GM10248 (cell line): ENCODE data around the gene UQCR11.

ENCODE experiments used
- CTCF ChIA-PET: fragments of 300-600 bp; sonication (Branson Sonifier 250); formaldehyde crosslinking; extraction: SDS; loops from one replicate; lab custom pipeline; 2021; ENCODE audit warnings: antibody characterized with exemption; lab: Yijun Ruan, JAX
- POLR2A ChIA-PET: fragments of 350-650 bp; sonication (Branson Sonifier 250); formaldehyde crosslinking; extraction: SDS; loops from one replicate; lab custom pipeline; 2020; ENCODE audit warnings: antibody characterized with exemption; lab: Yijun Ruan, JAX
- DNase-seq: peaks from one replicate; pipeline ENCODE4 v3.0.0; 2012; ENCODE audit errors: extremely low spot score
- CTCF ChIP-seq: IDR thresholded peaks from 2 replicates; pipeline ENCODE4 v1.5.1; 2012; ENCODE audit warnings: mild to moderate bottlenecking, low read depth; ENCODE audit errors: extremely low read depth, missing control alignments, control extremely low read depth

Gene UQCR11

DNA sequence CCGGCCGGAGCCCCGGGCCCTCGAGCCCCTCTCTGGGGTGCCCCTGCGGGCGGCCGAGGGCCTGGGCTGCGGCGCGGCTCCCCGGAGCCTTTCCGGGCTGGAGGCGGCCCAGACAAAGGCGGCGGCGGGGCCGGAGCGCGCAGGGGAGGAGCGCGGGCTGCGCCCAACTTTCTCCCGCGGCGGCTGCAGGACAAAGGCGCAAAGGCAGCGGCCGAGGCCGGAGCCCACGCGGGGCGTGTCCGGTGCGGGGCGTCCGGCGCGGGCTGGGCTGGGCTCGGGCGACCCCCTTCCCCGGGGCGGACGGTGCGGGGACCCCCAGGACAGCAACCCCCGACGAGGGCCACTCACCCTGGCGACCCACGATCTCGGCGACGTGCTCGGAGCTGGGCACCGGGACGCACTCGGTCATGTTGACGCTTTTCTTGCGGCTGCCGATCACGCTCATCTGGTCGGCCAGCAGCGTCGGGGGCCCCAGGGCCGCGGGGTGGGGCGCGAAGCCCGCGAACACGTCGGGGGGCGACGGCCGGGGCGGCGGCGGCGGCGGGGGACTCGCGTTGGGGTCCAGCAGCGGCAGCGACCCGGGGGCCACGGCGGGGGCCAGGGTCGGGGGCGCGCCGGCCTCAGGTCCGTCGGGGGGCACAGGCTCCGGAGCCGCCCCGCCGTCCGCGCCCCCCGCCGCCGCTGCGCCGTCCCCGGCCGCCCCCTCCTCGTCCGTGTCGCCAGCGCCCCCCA is 38.0 kb downstream of the UQCR11 start:
- ChIA-PET POLR2A (no interaction called here), CTCF (interaction anchor here (1.4 kb wide), 1 partner anchor 21 kb away, joined by 3 read pairs; no protein-coding TSS in a partner anchor)
- DNase-seq: no peak
- no peak for TF ChIP-seq CTCF

DNA sequence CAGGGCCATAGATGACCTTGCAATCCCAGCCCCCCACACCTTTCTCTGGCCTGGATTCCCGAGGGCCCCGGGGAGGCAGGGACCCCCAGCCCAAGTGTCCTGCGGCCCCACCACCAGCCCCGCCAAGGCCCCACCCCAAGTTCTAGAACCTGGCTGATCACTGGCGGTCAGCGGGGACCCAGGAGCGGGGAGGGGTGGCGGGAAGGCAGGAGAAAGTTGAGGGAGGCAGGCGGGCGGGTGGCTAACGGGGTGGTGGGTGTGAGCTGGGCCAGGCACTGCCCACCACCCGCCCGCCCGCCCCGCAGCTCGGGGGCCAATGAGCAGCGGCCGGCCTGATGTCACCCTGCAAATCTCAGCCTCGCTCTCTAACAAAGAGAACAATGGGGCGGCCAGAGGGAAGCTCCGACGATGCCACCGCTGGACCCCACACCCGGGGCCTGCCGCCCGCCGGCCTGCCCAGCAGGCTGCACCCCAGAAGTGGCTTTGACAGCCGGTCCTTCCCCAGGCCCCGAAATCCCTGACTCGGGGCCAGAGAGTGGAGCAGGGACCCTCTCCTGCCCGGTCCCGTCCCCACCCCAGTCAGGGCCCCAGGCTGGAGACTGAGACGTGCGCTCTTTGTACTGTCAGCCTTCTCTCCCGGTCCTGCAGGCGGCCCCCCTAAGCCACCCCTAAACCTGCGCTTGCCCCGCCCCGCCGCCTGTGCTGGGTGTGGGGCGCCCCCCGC is 38.7 kb downstream of the UQCR11 start:
- ChIA-PET CTCF (interaction anchor here (1.4 kb wide), 1 partner anchor 20 kb away, joined by 3 read pairs; no protein-coding TSS in a partner anchor), POLR2A (no interaction called here)
- DNase-seq: no peak
- TF ChIP-seq CTCF: no peak

DNA sequence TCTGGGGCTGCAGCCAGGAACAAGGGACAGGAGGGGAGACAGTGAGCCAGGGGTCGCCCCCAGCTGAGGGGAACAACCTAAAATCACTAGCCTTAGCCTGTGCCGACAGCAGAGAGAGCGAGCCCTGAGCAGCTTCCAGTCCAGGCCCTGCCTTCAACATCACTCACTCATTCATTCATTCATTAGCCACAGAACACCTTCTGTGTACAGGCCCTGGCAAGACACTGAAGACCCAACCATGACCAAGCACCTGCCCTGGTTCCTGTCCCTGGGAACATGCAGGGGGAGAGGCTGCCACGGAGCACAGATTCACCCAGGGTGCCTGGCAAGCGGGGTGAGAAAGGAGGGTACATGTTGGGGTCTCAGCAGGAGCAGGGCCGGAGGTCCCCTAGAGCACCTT is 42.0 kb downstream of the UQCR11 start:
- TF ChIP-seq CTCF: no peak
- DNase-seq: no peak
- CTCF ChIA-PET: interaction anchor here (1.5 kb wide), 1 partner anchor 18 kb away, joined by 3 read pairs; no protein-coding TSS in a partner anchor
- POLR2A ChIA-PET: no interaction called here

DNA sequence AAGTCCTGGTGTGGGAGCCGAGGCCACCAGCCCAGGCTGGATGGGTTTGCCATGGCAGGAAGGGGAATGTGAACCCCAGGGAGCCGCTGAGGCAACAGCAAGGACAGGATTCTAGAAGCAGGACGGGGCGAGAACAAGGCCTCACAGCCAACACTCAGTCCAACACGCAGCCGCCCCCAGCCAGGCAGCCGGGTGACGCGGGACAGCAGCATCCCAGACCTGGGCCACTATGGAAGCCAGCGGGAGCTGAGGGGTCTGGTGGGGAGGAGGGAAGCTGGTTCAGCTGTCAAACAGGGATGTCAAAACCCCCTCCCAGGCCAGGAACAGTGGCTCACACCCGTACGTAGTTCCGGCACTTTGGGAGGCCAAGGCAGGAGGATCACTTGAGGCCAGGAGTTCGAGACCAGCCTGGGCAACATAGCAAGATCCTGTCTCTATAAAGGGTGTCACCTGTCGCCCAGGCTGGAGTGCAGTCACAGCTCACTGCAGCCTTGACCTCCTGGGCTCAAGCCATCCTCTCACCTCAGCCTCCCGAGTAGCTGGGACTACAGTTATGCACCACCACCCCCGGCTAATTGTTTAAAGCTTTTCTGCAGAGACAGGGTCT is 43.9 kb downstream of the UQCR11 start:
- CTCF ChIA-PET: interaction anchor here (3.2 kb wide), 1 partner anchor 15 kb away, joined by 16 read pairs; no protein-coding TSS in a partner anchor
- no peak for DNase-seq
- POLR2A ChIA-PET: no interaction called here
- no peak for TF ChIP-seq CTCF

DNA sequence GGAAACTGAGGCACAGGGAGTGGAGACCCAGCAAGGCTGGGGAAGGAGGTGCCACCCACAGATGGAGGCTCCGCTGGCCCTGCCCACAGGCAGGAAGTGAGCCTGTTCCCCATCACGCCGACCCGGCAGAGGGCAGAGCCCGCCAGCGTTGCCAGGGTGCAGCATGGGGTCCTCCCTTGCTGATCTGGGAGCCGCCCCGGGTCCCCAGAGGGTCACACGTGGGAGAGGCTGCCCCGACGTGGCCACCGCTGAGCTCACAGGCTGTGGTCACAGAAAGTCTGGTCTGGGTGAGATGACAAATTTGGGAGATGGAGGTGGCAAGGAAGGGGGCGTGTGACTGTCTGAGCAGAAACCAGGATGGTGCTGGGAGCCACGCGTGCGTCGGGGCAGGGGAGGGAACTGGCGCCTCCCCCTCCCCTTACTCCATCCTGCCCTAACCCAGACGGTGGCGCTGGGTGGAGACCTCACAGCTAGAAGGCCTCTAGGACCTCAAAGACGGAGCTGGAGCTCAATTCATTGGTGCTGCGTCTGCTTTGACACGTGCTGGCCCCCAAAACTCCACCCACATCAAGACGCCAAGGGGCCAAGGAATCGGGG is 44.9 kb downstream of the UQCR11 start:
- TF ChIP-seq CTCF: no peak
- POLR2A ChIA-PET: no interaction called here

DNA sequence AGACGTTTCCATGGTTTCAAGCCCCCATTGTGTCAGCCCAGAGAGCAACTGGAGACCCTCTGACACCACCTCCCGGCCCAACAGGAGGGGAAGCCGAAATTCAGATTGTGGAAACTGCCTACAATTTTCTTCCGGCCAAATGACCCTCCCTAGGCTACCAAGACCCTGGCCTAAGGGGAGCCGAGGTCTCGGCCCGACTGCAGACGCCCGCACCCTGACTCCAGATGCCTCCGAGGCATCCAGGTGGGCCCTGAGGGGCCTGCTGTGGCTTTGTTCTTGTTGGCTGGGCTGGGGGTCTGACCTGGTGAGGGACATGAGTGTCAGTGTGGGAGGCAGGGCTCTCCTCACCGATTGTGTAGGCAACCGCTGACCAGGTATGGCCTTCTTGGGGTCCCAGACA is 46.7 kb downstream of the UQCR11 start:
- no peak for DNase-seq
- CTCF ChIA-PET: interaction anchor here (0.9 kb wide), 1 partner anchor 13 kb away, joined by 3 read pairs; no protein-coding TSS in a partner anchor
- POLR2A ChIA-PET: no interaction called here
- TF ChIP-seq CTCF: no peak

More for the DNA sequence above, 44.9 kb downstream of the UQCR11 start:
- DNase-seq: no peak
- CTCF ChIA-PET: interaction anchor here (3.2 kb wide), 1 partner anchor 14 kb away, joined by 16 read pairs; no protein-coding TSS in a partner anchor
